K562 (cell line): Measurements from ENCODE around the gene AADAC. TPM values are rescaled to one million over a fixed set of nuclear protein-coding genes. Genes with fewer than 3 reads are reported as not detected.

Source experiments
- BHLHE40 ChIP-seq: IDR thresholded peaks from 2 replicates; pipeline ENCODE4 v1.6.1; 2011; ENCODE audit warnings: low read length, improper control_type of control experiment
- CBX1 ChIP-seq: sonication (generic); IDR thresholded peaks from 2 replicates; pipeline ENCODE4 v1.6.1; 2016; ENCODE audit warnings: antibody characterized with exemption, low read depth, mild to moderate bottlenecking
- DLX4 ChIP-seq: fragments of 250-450 bp; sonication (Bioruptor Pico); IDR thresholded peaks from 2 replicates; pipeline ENCODE4 v1.6.1; 2021; ENCODE audit warnings: mild to moderate bottlenecking
- EZH2 ChIP-seq: IDR thresholded peaks from 2 replicates; pipeline ENCODE4 v1.6.1; 2012; ENCODE audit warnings: low read depth, mild to moderate bottlenecking, inconsistent platforms, low read length, borderline replicate concordance
- FOXK2 ChIP-seq, 2 experiments: fragments of 450-650 bp; IDR thresholded peaks in 1 of 2; conservative IDR thresholded peaks in 1 of 2; 2 replicates each; pipeline ENCODE4 v1.6.1; 2016; ENCODE audit warnings: low read depth in 2 of 2, mild to moderate bottlenecking in 1 of 2
- HBP1 ChIP-seq: fragments of 450-650 bp; formaldehyde crosslinking; IDR thresholded peaks from 2 replicates; pipeline ENCODE4 v1.4.0; 2022; ENCODE audit warnings: missing genetic modification characterization
- NFE2L1 ChIP-seq: fragments of 450-650 bp; IDR thresholded peaks from 2 replicates; pipeline ENCODE4 v1.6.1; 2016; ENCODE audit warnings: missing genetic modification characterization, low read depth, mild to moderate bottlenecking, missing compliant biosample characterization, moderate library complexity, borderline replicate concordance
- RBM15 ChIP-seq: fragments of 200-400 bp; formaldehyde crosslinking; IDR thresholded peaks from 2 replicates; pipeline ENCODE4 v1.6.1; 2018; ENCODE audit warnings: mild to moderate bottlenecking, low read length, moderate library complexity; ENCODE audit not compliant: insufficient read depth
- RBM39 ChIP-seq: fragments of 200-400 bp; formaldehyde crosslinking; optimal IDR thresholded peaks from 2 replicates; pipeline ENCODE3; 2018; ENCODE audit warnings: low read depth, low read length
- TEAD1 ChIP-seq, 2 experiments: fragments of 450-650 bp in 1 of 2; sonication (generic) in 1 of 2; formaldehyde crosslinking; IDR thresholded peaks; 2 replicates each; pipeline versions ENCODE4 v1.4.0 to v1.8.0; 2020 to 2022; ENCODE audit warnings: mild to moderate bottlenecking in 2 of 2, missing genetic modification reagents in 1 of 2
- TFAP4 ChIP-seq: sonication (generic); formaldehyde crosslinking; IDR thresholded peaks from 2 replicates; pipeline ENCODE4 v1.8.0; 2022; ENCODE audit warnings: missing genetic modification reagents, mild to moderate bottlenecking, moderate library complexity, borderline replicate concordance
- YBX1 ChIP-seq: fragments of 450-650 bp; IDR thresholded peaks from 2 replicates; pipeline ENCODE4 v1.7.1; 2016; ENCODE audit warnings: mild to moderate bottlenecking
- ZNF311 ChIP-seq: fragments of 250-450 bp; sonication (Bioruptor Pico); IDR thresholded peaks from 2 replicates; pipeline ENCODE4 v1.4.0; 2020; ENCODE audit warnings: mild to moderate bottlenecking, moderate library complexity
- ZNF407 ChIP-seq: fragments of 450-650 bp; IDR thresholded peaks from 2 replicates; pipeline ENCODE4 v1.6.1; 2016; ENCODE audit warnings: low read depth
- ZNF668 ChIP-seq: fragments of 250-450 bp; sonication (Bioruptor Pico); IDR thresholded peaks from 2 replicates; pipeline ENCODE4 v1.8.0; 2022; ENCODE audit warnings: mild to moderate bottlenecking, inconsistent platforms
- polyA plus RNA-seq, 8 experiments: library from polyadenylated mRNA; depleted of rRNA in 4 of 8; stranded (reverse) in 5 of 8; unstranded in 3 of 8; fragments of >200 nt; fragmentation: Nextera tagmentation in 2 of 8; fragmentation: Illumina TruSeq in 1 of 8; extraction: Ambion mirVana in 2 of 8; extraction: Trizol in 1 of 8; gene quantifications; 2 replicates each; pipeline versions ENCODE4 v1.2.1 to v1.2.3, GENCODE V29; 2011 to 2014; ENCODE audit warnings: inconsistent platforms in 1 of 8, missing spikeins in 1 of 8
- total RNA-seq, 7 experiments: library from RNA; depleted of rRNA in 6 of 7; stranded (reverse); fragments of >200 nt in 6 of 7; fragmentation: Illumina TruSeq in 2 of 7; extraction: Trizol in 2 of 7; gene quantifications; 2 replicates each; pipeline versions ENCODE4 v1.2.1 to v1.2.3, GENCODE V29; 2011 to 2021; ENCODE audit warnings: low replicate concordance in 1 of 7

Gene AADAC
- total and polyA plus RNA-seq, 9 of the 15 experiments (the other 6 are each of a cell fraction or from before 2014, with no cell fraction given), result 0.47 TPM; not detected in 8

GRCh38 chr3:151871639-151872468 is 57.9 kb downstream of the AADAC start (continued):
- TF ChIP-seq RBM15, result no peak
- no peak for TF ChIP-seq ZNF311
- TF ChIP-seq DLX4, result no peak
- TF ChIP-seq RBM39, result no peak
- TF ChIP-seq ZNF668 (CRISPR knock-in tag), result no peak
- no peak for TF ChIP-seq YBX1
- TF ChIP-seq HBP1, result no peak
- TF ChIP-seq TFAP4, result no peak
- TF ChIP-seq TEAD1 (CRISPR knock-in tag; IDR thresholded peaks at IDR 0.05), result 0 out of 4 replicates have a peak, but pooled peaks of 1 of the 2 experiments have one; percentile 22
- TF ChIP-seq NFE2L1 (tag), result no peak
- TF ChIP-seq ZNF407, result no peak
- peak; percentile 69; the same call in 1 of the 2 replicates for TF ChIP-seq CBX1
- peak; percentile 74 to 89; a peak in 3 of 4 replicates for TF ChIP-seq FOXK2 (conservative IDR thresholded peaks at IDR 0.05 in 1 of 2, IDR thresholded peaks at IDR 0.05 in 1 of 2; ENCODE audit: low read depth in 2 of 2)
- TF ChIP-seq EZH2, result no peak
- TF ChIP-seq BHLHE40, result no peak
